ENCODE measurements around the gene FUT6. TPM values are rescaled to one million over a fixed set of nuclear protein-coding genes. Genes with fewer than 3 reads are reported as not detected.
"Not testable (repeated sequence)": the region's sequence is repeated elsewhere in the genome, so short reads cannot be mapped to it uniquely, and the experiment has no call there.

FUT6 gene
- total RNA-seq, 1 donor from 2014 or later = not detected

GRCh38 chr19:5850743-5851293 lies 11.3 kb upstream of the FUT6 start:
- no peak for DNase-seq (ENCODE audit: low read depth)
- TF ChIP-seq CTCF (conservative IDR thresholded peaks at IDR 0.05; ENCODE audit: low read depth, low read length) = no peak
- H3K4me3 ChIP-seq (ENCODE audit: low read depth, low read length) = no peak overlapping the region

- H3K4me3 ChIP-seq (ENCODE audit: low read depth, low read length) = no peak overlapping the region
- TF ChIP-seq CTCF (conservative IDR thresholded peaks at IDR 0.05; ENCODE audit: low read depth, low read length) = no peak
- DNase-seq (ENCODE audit: low read depth) = no peak
These were observed 10.7 kb upstream of the FUT6 start for GRCh38 chr19:5850189-5850588.

GRCh38 chr19:5848621-5849020 lies 9.1 kb upstream of the FUT6 start:
- not testable (repeated sequence) for DNase-seq (ENCODE audit: low read depth); H3K4me3 ChIP-seq (ENCODE audit: low read depth, low read length)

- H3K4me3 ChIP-seq (ENCODE audit: low read depth, low read length); DNase-seq (ENCODE audit: low read depth): not testable (repeated sequence)
These were observed 8.3 kb upstream of the FUT6 start for GRCh38 chr19:5847846-5848245.

- H3K4me3 ChIP-seq (ENCODE audit: low read depth, low read length) = no peak overlapping the region
- no peak for DNase-seq (ENCODE audit: low read depth)
- TF ChIP-seq CTCF (conservative IDR thresholded peaks at IDR 0.05; ENCODE audit: low read depth, low read length) = no peak
These were observed 5.2 kb upstream of the FUT6 start for GRCh38 chr19:5844456-5845433.

GRCh38 chr19:5843295-5843927 lies 3.9 kb upstream of the FUT6 start:
- TF ChIP-seq CTCF (conservative IDR thresholded peaks at IDR 0.05; ENCODE audit: low read depth, low read length) = no peak
- H3K4me3 ChIP-seq (ENCODE audit: low read depth, low read length) = no peak overlapping the region
- no peak for DNase-seq (ENCODE audit: low read depth)

GRCh38 chr19:5841735-5842111 lies 2.2 kb upstream of the FUT6 start:
- not testable (repeated sequence) for H3K4me3 ChIP-seq (ENCODE audit: low read depth, low read length); DNase-seq (ENCODE audit: low read depth)

- no peak for TF ChIP-seq CTCF (conservative IDR thresholded peaks at IDR 0.05; ENCODE audit: low read depth, low read length)
- peak overlapping the region; percentile 27 for H3K4me3 ChIP-seq (ENCODE audit: low read depth, low read length)
- DNase-seq (ENCODE audit: low read depth) = no peak
These were observed 993 bp downstream of the FUT6 start for GRCh38 chr19:5838353-5839064.
